Activated naive CD8-positive, alpha-beta T cell treated with anti-CD3 and anti-CD28 coated beads, Interleukin-2, amount 10 ng/mL, durations not matched to agents 7 days and 5 days (primary cell): ENCODE measurements around the gene RIPK4. TPM values are rescaled to one million over a fixed set of nuclear protein-coding genes. Genes with fewer than 3 reads are reported as not detected.

Experiments used
- ATAC-seq: fragments of 150-1000 bp; cut with Tn5 transposase; one replicate; pipeline ENCODE4 v1.10.0; 2021; ENCODE audit warnings: low read depth, moderate library complexity
- POLR2A ChIA-PET: fragments of 350-600 bp; sonication (Branson Sonifier 250); formaldehyde crosslinking; loops from one replicate; lab custom pipeline; 2021; ENCODE audit warnings: antibody characterized with exemption; lab: Charles Lee
- DNase-seq: peaks from one replicate; pipeline ENCODE4 v3.0.0; 2021
- H3K27ac Mint-ChIP-seq: one replicate; pipeline ENCODE4 v1.8.0; 2022; ENCODE audit warnings: mild to moderate bottlenecking, mixed read lengths
- H3K27me3 Mint-ChIP-seq: one replicate; pipeline ENCODE4 v1.8.0; 2022; ENCODE audit warnings: mild to moderate bottlenecking, moderate library complexity, mixed read lengths
- H3K36me3 Mint-ChIP-seq: one replicate; pipeline ENCODE4 v1.8.0; 2021; ENCODE audit warnings: mild to moderate bottlenecking, mixed read lengths
- H3K4me1 Mint-ChIP-seq: one replicate; pipeline ENCODE4 v1.8.0; 2021; ENCODE audit warnings: mixed read lengths
- H3K4me3 Mint-ChIP-seq: one replicate; pipeline ENCODE4 v1.8.0; 2022; ENCODE audit warnings: mild to moderate bottlenecking, moderate library complexity, mixed read lengths
- H3K9me3 Mint-ChIP-seq: one replicate; pipeline ENCODE4 v1.8.0; 2021; ENCODE audit warnings: mixed read lengths
- total RNA-seq, 2 experiments: library from RNA; stranded (reverse); gene quantifications; one replicate each; pipeline ENCODE4 v1.2.3, GENCODE V29; 2021

Gene RIPK4
- total RNA-seq, 2 experiments from 2014 or later: 0.19 to 0.20 TPM

DNA sequence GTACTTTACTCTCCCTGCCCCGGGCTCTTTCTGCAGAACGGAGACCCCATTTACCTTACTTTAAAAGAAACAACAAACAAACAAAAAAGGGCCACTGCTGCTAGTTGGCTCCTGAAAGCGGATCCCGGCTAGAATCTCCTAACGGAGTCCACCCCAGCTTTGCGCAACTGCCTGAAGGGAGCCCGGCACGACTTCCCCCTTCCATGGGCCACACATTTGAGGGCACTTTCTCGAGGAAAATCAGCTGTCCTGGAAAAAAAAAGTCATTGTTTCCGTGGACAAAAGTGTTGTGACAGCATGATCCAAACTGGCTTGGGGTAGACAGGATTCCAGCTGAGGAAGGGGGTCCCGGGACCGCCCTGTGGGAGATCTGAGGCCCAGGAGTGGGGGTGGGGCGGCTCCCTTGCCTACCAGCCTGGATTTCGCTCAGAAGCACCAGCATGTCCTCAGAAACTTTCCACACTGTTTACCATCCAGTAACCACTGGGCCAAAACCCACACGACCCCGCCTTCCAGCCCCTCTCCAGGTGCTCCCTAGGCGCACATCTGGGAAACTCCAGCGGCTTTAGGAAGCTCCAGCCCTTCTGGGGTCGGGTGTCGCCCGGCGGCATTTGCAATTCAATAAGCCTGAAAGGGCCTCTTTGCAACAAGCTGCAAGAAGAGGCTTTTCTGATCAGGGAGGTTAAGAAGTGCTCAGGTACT is 4.8 kb downstream of the RIPK4 start:
- POLR2A ChIA-PET: no interaction called here
- no peaks in the 10 kb centered on the region for H3K9me3 Mint-ChIP-seq
- H3K27me3 Mint-ChIP-seq: peaks cover 53% of the 10 kb centered on the region
- H3K4me3 Mint-ChIP-seq: no peak overlapping the region
- peaks cover 13% of the 10 kb centered on the region for H3K4me1 Mint-ChIP-seq
- DNase-seq (no peak), ATAC-seq (no peak)
- H3K36me3 Mint-ChIP-seq: no peaks in the 10 kb centered on the region
- no peak overlapping the region for H3K27ac Mint-ChIP-seq

DNA sequence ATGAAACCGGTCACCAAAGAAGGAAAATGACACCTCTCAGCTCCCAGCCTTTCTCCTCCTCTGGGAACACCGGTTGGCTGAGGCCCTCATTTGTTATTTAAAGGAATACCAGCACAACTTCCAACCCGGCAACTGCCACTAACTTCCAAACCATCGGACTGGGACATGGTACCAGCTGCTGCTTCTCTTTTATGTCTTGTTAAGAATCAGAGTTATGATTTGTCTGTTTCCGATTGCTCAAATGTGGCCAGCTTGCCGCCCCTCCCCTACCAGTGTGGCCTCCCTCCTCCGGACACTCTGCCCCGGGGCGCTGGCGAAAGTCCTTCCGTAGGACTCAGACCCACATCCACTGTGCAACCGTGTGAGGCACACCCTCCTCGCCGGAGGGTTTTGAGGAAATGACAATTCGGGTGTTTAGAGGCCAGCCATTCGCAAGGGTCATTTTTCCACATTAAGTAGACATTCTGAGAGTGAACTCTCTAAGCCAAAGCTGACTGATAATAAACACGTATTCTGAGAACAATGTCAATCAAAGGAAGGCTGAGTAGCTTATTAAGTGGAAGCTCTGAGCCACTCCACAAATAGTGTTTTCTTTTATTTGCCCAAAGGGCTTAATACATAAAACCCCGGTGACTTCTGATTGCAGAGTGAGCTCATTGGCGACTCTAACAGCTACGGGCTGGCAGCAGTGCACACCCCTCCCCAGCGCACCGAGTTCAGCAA is 5.5 kb downstream of the RIPK4 start:
- peaks cover 12% of the 10 kb centered on the region for H3K4me1 Mint-ChIP-seq
- no peak overlapping the region for H3K27ac Mint-ChIP-seq
- POLR2A ChIA-PET: no interaction called here
- H3K4me3 Mint-ChIP-seq: no peak overlapping the region
- H3K9me3 Mint-ChIP-seq: no peaks in the 10 kb centered on the region
- H3K36me3 Mint-ChIP-seq: no peaks in the 10 kb centered on the region
- DNase-seq (no peak), ATAC-seq (no peak)
- H3K27me3 Mint-ChIP-seq: peaks cover 52% of the 10 kb centered on the region

DNA sequence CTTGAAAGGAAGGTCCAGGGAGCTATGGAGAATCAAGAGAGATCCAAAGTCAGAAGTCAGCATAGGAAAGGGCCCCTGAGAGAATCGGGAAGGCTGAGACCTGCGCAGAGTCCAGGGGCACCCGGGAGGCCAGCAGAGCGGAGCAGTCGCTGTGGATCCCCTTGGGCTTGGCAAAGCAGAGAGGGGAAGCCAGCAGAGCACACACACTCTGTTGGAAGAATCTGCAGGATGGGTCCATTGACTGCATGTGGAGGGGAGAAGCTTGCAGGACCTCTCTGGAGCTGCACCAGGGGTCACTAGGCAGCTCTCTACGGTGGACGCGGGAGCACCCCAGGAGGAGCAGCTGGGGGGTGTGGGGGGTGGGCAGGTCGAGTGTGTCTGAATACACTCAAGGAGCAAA is 6.4 kb downstream of the RIPK4 start:
- ATAC-seq (no peak), DNase-seq (no peak)
- Mint-ChIP-seq H3K9me3 (no peaks in the 10 kb centered on the region), H3K27ac (no peak overlapping the region), H3K36me3 (no peaks in the 10 kb centered on the region), H3K4me1 (peaks cover 9% of the 10 kb centered on the region), H3K27me3 (peaks cover 47% of the 10 kb centered on the region), H3K4me3 (no peak overlapping the region)
- POLR2A ChIA-PET: no interaction called here

DNA sequence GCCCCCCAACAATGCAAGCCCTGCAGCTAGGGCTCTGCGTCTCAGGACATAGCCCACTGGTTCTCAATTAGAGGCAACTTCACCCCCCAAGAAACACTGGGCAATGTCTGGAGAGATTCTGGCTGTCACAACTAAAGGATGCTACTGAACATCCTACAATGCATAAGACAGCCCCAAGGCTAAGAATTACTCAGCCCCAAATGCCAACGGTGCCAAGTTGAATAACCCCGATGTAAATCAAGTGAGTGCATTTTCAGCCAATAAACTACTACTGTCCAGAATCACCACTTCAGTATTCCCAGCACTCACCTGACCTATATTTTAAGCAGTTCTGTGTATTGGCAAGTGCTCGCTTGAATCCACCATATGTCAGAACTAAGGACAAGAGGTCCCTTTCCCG is 6.9 kb downstream of the RIPK4 start:
- Mint-ChIP-seq H3K4me3 (no peak overlapping the region), H3K36me3 (no peaks in the 10 kb centered on the region), H3K27me3 (peaks cover 42% of the 10 kb centered on the region), H3K27ac (no peak overlapping the region), H3K9me3 (no peaks in the 10 kb centered on the region), H3K4me1 (peaks cover 4% of the 10 kb centered on the region)
- DNase-seq: no peak
- ATAC-seq: no peak
- POLR2A ChIA-PET: no interaction called here

DNA sequence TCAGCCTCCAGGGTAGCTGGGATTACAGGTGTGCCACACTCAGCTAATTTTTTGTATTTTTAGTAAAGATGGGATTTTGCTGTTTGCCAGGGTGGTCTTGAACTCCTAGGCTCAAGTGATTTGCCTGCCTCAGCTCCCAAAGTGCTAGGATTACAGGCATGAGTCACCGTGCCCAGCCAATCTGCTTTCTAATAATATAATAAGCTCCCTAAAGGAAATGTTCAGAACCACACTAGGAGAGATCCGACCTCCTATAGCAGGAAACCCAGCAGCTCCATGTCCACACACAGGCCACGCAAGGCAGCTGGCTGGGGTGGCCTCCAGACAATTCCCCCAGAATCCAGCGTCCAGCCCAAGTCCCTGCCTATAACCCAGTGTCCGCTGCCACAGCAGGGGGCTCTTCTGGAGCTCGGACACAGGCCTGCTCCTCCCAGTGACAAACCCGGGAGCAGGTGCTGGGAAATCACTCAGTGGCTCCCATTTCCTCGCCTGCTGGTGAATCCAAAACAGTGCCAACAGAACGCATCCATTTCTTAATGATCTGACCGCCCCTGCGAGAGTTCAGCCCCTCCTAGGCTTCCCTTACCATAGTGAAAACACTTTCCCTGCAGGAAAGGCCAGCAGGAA is 7.5 kb downstream of the RIPK4 start:
- Mint-ChIP-seq H3K9me3 (no peaks in the 10 kb centered on the region), H3K27ac (no peak overlapping the region), H3K4me1 (peaks cover 4% of the 10 kb centered on the region), H3K27me3 (peaks cover 38% of the 10 kb centered on the region), H3K4me3 (no peak overlapping the region), H3K36me3 (no peaks in the 10 kb centered on the region)
- DNase-seq: no peak
- POLR2A ChIA-PET: no interaction called here
- ATAC-seq: no peak

DNA sequence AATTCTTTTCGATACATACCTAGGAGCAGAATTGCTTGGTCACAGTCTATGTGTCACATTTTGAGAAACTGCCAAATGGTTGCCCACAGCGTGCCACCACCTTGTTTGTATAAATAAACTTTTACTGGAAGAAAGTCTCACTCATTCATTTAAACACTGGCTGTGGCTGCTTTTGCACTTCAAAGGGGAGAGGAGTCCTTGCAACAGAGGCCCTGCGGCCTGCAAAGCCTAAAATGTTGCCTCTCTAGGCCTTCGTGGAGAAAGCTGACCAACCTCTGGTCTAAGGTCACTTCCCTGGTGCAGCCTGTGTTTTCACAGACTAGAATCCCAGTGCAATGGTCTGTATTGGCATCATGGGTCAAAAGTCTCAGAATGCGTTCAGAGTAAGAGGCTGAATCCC is 8.3 kb downstream of the RIPK4 start:
- Mint-ChIP-seq H3K27ac (no peak overlapping the region), H3K36me3 (no peaks in the 10 kb centered on the region), H3K27me3 (peaks cover 35% of the 10 kb centered on the region), H3K4me3 (no peak overlapping the region), H3K4me1 (peaks cover 4% of the 10 kb centered on the region), H3K9me3 (no peaks in the 10 kb centered on the region)
- DNase-seq: no peak
- ATAC-seq: no peak
- POLR2A ChIA-PET: no interaction called here

DNA sequence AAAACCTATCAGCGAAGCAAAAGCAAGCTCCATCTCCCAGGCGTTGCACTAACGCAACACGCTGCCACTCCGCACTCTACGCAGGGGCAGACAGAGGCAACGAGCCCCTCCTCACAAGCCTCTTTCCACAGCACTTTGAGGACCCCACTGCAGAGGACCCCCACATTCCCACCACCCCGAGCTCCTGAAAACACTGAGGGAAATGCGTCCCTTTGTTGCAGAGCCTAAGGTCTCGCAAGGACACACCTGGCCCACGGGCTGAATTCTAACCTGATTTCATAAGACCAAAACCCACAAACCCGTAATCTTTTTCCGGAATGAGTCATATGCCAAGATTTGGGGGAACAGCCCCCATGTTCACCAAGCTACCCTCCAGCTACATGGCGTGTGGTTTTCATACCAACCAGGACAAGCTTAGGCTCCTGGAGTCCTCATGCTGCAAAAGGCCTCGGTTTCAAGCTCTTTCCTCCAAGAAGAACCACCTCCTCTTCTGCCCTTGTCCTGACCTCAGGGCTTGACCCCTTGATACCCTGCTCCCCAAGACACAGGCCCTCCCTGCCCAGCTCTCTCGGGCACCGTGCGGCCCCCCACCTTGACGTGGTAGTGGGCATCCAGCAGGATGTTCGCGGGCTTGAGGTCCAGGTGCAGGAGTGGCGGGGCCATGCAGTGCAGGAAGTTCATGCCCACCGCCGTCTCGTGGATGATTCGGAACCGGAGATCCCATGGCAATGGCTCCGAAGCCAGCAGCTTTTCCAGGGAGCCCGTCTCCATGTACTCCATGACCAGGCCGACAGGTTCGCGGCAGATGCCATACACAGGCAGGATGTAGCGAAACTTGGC is 10.7 kb downstream of the RIPK4 start:
- ATAC-seq: no peak
- H3K4me3 Mint-ChIP-seq: no peak overlapping the region
- no peak overlapping the region for H3K27ac Mint-ChIP-seq
- H3K36me3 Mint-ChIP-seq: no peaks in the 10 kb centered on the region
- H3K27me3 Mint-ChIP-seq: peaks cover 13% of the 10 kb centered on the region
- DNase-seq: no peak
- H3K4me1 Mint-ChIP-seq: peaks cover under 1% of the 10 kb centered on the region
- POLR2A ChIA-PET: no interaction called here
- H3K9me3 Mint-ChIP-seq: no peaks in the 10 kb centered on the region

DNA sequence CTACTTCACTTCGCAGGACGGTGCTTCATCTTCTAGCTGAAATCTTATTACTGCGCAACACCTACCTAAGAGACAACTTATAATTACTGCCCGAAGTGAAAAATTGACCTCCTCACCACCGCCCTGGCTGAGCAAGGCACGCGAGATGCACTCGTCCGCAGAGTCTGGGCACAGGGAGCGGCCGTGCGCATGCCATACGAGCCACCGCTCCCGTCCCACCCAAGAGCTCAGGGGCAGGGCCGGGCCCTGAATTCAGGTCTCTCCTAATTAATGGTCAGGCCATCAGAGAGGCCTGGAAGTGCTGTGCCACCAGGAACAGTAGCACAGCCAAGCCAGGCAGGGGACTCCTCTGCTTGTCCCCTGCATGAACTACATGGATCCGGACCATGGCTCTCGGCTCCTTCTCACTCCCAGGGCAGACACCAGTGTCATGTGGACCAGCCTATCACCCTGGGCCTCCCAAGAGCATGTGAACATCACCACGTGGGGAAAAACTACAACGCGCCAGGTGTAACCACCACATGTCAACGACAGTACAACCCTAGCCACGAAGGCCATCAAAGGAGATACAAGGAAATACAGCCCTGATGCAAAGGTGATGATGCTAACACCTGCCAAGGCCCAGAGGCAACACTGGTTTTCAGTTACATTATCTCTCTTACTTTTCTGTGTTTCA is 11.5 kb downstream of the RIPK4 start:
- DNase-seq (no peak), ATAC-seq (no peak)
- POLR2A ChIA-PET: no interaction called here
- no peak overlapping the region for H3K27ac Mint-ChIP-seq
- no peaks in the 10 kb centered on the region for H3K4me1 Mint-ChIP-seq
- no peak overlapping the region for H3K4me3 Mint-ChIP-seq
- H3K36me3 Mint-ChIP-seq: no peaks in the 10 kb centered on the region
- no peaks in the 10 kb centered on the region for H3K9me3 Mint-ChIP-seq
- H3K27me3 Mint-ChIP-seq: peaks cover 6% of the 10 kb centered on the region

DNA sequence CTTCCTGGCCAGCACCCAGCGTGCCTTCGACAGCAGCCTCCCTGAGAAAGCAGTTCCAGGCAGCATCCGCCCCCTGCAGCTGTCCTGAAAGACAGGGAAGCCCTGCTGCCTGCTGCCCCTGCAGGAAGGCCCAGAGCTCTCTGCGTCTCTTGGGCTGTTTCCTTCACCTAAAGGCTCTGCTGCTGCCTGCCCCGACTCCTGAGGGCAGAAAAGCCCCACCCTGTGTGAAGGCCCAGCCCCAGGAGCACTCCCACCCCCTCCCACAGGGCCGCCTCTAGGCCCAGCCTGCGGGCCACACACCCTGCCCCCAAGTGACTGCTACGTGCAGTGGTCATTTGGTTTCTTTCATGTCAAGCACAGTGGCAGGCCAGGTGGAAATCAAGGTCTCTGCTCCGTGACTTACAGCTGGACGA is 12.4 kb downstream of the RIPK4 start:
- Mint-ChIP-seq H3K4me1 (no peaks in the 10 kb centered on the region), H3K9me3 (no peaks in the 10 kb centered on the region), H3K4me3 (no peak overlapping the region), H3K36me3 (no peaks in the 10 kb centered on the region), H3K27ac (no peak overlapping the region), H3K27me3 (peaks cover 2% of the 10 kb centered on the region)
- ATAC-seq (no peak), DNase-seq (no peak)
- POLR2A ChIA-PET: no interaction called here

DNA sequence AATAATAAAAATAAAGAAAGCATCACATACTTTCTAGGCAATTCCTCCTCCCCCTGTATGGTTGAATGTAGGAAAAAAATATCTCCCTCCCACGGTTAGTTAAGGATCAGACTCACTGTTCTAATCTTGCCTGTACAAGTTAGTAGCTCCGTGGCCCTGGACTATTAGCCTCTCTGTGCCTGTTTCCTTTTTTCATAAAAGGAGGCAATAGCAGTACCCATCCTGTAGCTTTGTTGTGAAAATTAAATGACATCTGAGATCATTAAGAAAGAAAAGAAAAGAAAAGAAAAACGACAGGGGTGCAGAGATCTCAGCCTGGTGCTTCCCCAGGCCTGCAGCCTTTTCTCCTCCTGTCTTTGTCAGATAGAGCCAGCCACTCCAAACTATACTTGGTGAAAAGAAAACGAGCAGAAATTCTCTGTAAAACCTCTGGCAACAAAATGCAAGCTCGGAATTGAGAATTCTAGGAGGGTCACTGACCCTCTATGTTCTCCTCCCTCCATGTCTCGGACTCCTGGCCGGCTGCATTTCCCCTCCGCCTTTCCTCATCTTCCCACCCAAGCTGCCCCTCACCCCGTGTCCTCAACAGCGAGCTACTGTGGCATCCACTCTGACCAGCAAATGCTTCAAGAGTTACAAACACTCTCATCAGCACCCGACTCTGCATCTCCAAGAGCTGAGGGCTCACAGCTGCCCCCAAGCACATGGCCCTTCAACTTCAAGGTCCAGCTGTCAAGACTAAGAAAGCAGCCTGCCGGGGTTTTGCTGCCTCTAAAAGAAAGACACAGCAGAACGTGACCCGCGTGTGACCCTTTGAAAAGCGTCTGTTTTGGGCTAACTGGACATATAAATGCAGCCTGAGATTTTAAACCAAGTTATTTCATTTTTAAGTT is 13.6 kb downstream of the RIPK4 start:
- DNase-seq (no peak), ATAC-seq (no peak)
- H3K9me3 Mint-ChIP-seq: no peaks in the 10 kb centered on the region
- H3K27ac Mint-ChIP-seq: no peak overlapping the region
- peaks cover under 1% of the 10 kb centered on the region for H3K27me3 Mint-ChIP-seq
- H3K36me3 Mint-ChIP-seq: no peaks in the 10 kb centered on the region
- POLR2A ChIA-PET: no interaction called here
- H3K4me1 Mint-ChIP-seq: no peaks in the 10 kb centered on the region
- H3K4me3 Mint-ChIP-seq: no peak overlapping the region

DNA sequence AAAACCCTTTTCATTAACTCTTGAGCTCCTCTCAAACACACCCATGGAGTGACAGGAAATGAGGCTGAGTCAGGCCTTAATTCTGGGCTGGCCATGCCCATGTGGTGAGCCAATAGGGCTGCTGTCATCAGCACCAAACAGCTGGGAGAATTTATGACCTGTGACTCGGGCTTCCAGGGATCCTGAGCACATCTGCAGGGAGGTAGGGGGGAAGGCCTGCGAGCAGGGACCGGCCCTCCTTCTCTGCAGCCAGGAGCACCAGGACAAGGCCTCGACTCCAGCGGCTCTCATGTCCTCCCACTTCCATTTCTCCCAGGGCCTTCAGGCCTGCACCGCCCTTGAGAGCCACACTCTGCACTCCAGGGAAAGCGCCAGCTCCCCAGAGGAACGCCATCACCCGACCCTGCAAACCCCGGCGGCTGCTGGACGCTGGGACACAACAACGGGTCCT is 14.6 kb downstream of the RIPK4 start:
- no peaks in the 10 kb centered on the region for H3K36me3 Mint-ChIP-seq
- ATAC-seq (no peak), DNase-seq (no peak)
- H3K9me3 Mint-ChIP-seq: no peaks in the 10 kb centered on the region
- H3K27me3 Mint-ChIP-seq: no peaks in the 10 kb centered on the region
- POLR2A ChIA-PET: no interaction called here
- H3K27ac Mint-ChIP-seq: no peak overlapping the region
- H3K4me1 Mint-ChIP-seq: no peaks in the 10 kb centered on the region
- H3K4me3 Mint-ChIP-seq: no peak overlapping the region

DNA sequence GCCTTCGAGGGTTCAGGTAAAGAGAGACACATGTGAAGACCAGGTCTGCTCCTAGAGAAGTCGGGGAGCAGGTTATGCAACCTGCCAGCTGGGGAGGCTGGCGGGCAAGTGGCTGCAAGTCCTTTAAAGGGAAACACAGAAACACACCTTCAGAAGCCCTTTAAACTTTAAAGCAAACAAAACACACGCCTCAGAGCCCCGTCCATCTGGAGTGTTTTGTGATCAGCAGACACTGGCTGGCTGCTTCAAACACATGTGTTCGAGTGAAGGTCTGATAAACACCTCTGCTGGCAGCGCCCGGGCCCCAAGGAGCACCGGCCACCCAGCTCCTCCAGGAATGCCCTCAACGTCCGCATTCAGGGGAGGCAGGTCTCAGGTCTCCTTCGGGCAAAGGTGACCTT is 15.2 kb downstream of the RIPK4 start:
- POLR2A ChIA-PET: no interaction called here
- ATAC-seq: no peak

More for the DNA sequence above, 15.2 kb downstream of the RIPK4 start:
- Mint-ChIP-seq H3K36me3 (no peaks in the 10 kb centered on the region), H3K27ac (no peak overlapping the region), H3K9me3 (no peaks in the 10 kb centered on the region), H3K27me3 (no peaks in the 10 kb centered on the region), H3K4me1 (no peaks in the 10 kb centered on the region), H3K4me3 (no peak overlapping the region)
- DNase-seq: no peak
